PC-3 (cell line): ENCODE results near the gene STK31.

ENCODE experiments used
- EZH2 ChIP-seq: fragments of 300-600 bp; sonication (generic); IDR thresholded peaks from one replicate; pipeline ENCODE4 v1.6.1; 2017; ENCODE audit warnings: antibody characterized with exemption, mild to moderate bottlenecking, low read length; ENCODE audit not compliant: unreplicated experiment
- TF ChIP-seq, protein P1 (sequence below): fragments of 300-600 bp; sonication (generic); conservative IDR thresholded peaks from 2 replicates; pipeline ENCODE4 v1.5.1; 2017; ENCODE audit warnings: antibody characterized with exemption, low read depth, mild to moderate bottlenecking, low read length

- TF ChIP-seq, protein P1, sequence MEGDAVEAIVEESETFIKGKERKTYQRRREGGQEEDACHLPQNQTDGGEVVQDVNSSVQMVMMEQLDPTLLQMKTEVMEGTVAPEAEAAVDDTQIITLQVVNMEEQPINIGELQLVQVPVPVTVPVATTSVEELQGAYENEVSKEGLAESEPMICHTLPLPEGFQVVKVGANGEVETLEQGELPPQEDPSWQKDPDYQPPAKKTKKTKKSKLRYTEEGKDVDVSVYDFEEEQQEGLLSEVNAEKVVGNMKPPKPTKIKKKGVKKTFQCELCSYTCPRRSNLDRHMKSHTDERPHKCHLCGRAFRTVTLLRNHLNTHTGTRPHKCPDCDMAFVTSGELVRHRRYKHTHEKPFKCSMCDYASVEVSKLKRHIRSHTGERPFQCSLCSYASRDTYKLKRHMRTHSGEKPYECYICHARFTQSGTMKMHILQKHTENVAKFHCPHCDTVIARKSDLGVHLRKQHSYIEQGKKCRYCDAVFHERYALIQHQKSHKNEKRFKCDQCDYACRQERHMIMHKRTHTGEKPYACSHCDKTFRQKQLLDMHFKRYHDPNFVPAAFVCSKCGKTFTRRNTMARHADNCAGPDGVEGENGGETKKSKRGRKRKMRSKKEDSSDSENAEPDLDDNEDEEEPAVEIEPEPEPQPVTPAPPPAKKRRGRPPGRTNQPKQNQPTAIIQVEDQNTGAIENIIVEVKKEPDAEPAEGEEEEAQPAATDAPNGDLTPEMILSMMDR = no peak
- TF ChIP-seq EZH2 = no peak
Measured at GRCh38 chr7:23852988-23853387, 143.0 kb downstream of the STK31 start.
